Left hindlimb (tissue), 1 donor: ENCODE data around the gene ALG12.
"Not testable (repeated sequence)": the region's sequence is repeated elsewhere in the genome, so short reads cannot be mapped to it uniquely, and the experiment has no call there.

ENCODE experiments used
- DNase-seq: peaks from one replicate; pipeline ENCODE4 v3.0.0-alpha.2; 2018

Gene ALG12

DNA sequence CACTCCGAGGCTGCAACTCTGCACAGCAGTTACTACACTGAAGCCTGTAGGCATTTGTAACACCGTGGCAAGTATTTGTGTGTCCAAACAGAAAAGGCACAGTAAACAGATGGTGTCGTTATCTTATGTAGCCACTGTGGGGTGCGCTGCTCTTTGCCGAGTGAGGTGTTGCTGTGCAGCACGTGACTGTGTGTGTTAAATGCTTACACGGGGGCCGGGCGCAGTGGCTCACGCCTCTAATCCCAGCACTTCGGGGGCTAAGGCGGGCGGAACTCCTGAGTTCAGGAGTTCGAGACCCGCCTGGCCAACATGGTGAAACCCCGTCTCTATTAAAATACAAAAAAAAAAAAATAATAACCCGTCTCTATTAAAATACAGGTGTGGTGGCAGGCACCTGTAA, 53.1 kb downstream of the ALG12 start:
- DNase-seq, result no peak

DNA sequence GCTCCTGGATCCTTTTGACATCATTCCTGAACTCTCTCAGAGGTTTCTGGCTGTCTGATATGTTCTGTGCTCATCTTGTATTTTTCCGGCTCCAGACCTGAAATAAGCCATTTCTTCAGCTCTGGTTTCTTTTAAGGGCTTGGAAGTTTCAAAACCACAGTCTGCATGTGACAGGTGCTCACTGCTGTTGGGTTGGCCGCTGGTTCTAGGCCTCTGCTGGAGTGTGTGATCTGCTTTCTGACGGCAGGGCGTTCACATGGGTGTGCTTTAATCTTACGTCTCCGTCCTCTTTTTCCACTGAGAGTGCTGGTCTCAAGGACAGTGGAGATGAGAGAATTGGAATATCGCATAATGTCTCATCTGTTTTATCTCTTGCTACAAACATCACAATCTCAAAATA, 54.3 kb downstream of the ALG12 start:
- no peak for DNase-seq

DNA sequence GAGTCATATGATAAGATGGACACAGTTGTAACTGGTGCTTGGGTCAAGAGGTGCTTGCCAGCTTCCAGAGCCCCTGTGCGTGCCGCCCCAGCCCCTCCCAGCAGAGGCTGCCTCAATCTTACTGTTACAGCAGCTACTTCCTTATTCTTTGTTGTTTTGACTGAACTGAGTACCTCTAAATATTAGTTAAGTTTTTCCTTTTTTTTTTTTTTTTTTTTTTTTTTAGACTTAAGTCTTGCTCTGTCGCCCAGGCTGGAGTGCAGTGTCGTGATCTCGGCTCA, 55.8 kb downstream of the ALG12 start:
- DNase-seq, result no peak

DNA sequence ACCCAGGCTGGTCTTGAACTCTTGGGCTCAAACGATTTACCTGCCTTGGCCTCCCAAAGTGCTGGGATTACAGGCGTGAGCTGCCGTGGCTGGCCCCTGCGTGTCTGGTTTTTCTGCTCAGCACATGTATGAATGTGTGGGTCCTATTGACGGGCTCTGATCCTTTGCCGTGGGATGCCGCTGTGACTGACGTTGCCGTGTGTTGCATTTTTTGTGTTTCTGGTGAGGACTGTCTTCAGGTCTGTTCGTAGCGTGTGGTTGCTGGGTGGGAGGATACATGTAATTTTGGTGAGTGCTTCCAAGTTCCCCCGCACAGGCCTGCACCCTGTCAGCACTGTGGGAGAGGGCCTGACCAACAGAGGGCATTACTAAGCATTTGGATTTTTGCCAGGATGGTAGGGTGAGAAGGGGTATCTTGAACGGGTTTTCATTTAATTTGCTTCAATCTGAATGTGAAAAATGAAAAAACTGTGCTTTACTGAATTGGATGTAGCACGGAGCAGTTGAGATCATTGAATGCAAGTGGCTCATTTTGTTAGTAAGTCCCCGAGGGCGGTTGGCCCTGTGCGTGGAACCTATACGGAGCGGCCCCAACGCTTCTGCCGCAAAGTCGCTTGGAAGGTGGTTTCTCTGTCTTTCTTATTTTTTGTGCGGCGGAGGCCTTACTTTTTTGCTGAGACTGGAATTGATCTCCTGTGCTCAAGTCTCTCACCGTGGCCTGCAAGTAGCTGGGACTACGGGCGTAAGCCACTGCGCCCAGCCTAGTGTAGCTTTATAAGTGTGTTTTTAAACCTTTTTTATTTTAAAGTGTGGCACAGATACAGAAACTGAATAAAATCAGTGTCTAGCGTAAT, 56.4 kb downstream of the ALG12 start:
- no peak for DNase-seq

DNA sequence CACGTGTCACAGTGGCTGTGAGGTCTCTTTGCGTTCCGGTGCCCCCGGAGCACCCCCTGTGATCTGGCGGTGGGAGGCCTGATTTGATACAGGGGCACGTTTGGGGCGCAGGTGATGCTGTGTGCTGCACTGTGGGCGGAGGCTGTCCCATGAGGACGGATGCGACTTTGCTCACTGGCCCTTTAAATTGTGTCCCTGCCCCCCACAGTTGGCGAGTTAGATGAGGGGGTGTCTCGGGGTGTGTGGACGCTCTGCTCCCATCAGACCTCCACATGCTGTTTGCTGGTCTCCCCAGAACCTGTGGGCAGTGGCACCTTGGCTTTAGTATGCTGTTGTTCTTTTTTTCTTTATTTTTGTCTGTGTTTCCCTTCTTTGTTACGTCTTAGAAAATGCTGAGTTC, 59.4 kb downstream of the ALG12 start:
- no peak for DNase-seq

- no peak for DNase-seq
These were observed 61.2 kb downstream of the ALG12 start for GRCh38 chr22:49856766-49857618.

DNA sequence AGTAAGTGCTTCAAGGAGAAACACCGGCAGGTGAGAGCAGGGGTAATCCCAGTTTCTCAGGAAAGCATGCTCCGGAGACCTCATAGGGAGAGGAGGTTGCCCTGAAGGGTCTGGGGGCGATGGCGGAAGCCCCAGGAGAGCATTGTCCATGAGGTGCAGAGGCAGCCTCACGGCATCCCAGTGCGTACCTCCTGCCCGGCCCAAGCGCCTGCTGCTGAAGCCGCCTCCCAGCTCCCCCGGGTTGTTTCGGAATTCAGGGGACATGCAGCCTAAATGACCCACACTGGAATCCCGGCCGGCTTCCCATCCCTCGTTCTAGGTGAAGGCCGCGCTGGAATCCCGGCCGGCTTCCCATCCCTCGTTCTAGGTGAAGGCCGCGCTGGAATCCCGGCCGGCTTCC, 61.9 kb downstream of the ALG12 start:
- DNase-seq, result no peak

- DNase-seq, result no peak
These were observed 62.9 kb downstream of the ALG12 start for GRCh38 chr22:49855251-49855911.

DNA sequence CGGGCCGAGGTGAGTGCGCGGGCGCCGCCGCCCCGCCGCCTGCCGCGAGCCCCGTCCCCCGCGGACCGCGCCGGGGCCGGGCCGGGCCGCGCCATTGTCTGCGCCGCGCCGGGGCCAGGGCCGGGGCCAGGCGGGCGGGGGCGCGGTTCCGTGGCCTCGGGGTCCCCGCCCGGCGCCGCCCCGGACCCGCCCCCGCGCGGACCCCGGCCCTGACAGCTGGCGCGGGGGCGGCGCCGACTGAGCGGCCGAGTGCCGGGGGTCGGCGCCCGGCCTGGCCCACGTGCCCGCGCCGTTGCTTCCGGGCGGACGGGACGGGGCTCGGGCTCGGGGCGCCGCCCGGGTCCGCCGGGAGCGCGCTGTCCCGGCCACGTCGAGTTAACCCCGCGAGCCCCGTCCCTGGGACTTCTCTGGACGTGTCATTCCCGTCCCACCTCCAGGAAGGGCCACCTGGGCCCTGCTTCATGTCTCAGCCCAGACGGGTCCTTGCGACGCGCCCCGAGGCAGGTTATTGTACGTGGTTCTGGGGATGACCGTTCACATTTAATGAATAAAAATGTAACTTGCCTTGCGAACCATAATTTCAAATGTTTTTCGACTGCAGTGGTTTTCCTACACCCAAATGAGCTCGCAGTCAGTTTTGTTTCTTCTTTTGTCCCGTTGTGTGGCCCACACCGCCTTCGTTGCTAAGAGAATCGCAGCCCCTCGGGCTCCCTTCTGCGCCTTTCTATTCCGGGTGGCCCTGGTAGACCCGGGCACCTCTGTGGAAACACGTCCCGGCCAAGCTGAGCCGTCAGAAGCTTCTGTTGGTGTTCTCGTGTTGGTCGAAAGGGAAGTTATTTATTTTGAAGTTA, 64.0 kb downstream of the ALG12 start:
- no peak for DNase-seq

DNA sequence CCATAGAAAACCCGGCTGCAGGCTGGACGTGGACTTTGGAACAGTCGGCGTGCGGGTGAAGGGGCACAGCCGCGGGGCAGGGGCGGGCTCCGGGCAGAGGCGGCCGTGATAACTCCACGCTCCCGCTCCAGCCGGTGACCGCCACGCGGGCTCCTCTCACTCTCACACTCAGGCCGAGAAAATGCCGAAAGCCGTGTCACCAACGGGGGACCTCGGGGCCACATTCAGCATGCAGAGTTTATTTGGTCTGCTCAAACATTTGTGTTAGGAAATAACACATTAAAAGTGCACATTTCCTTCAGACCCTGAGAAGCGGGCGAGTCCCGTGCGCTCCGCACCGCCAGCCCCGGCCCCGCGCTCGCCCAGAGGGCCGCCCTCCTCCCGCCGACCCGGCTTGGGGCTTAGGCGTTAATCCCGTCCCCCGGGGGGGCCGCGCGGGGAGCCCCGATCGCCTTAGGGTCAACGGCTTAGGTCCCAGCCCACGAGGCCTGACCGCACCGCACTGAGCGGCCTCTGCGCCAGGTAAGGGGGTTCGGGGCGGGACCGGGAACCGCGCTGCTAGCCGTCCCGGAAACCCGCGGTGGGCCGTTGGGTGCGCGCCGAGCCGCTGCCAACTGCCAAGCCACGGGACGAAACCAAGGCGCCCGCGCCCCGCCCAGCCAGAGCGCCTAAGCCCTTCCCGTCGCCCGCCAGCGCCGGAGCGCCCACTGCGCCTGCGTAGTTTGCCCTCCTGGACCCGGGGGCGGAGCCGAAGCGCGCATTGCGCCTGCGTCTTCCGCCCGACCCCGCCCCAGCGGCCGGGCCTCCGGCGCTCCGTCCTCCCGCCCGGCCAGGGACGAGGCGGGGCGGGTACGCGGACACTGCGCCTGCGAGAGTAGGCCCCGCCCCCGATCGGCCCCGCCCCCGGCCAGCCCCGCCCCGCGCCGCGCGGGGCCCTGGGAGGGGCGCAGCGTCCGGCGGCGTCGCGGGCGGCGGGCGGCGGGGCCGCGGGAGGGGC, 65.0 kb downstream of the ALG12 start, which contains the start of gene ZBED4:
ZBED4 (plus strand) TSS at position 947 of the 997 bp plus-strand sequence. CDS start 29,819 bp downstream, outside the sequence.
- DNase-seq, result peak; percentile 96

DNA sequence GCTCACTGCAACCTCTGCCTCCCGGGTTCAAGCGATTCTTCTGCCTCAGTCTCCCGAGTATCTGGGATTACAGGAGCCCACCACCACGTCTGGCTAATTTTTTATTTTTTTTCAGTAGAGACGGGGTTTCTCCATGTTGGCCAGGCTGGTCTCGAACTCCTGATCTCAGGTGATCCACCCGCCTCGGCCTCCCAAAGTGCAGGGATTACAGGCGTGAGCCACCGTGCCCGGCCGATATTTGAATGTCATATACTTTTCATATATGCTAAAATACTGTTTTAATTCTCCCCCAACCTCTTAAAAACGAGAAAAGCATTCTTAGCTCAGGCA, 65.7 kb downstream of the ALG12 start:
- DNase-seq, result not testable (repeated sequence)

- no peak for DNase-seq
These were observed 67.1 kb downstream of the ALG12 start for GRCh38 chr22:49850959-49851802.
